ENCODE data around the gene UBE2D3. TPM values are rescaled to one million over a fixed set of nuclear protein-coding genes. Genes with fewer than 3 reads are reported as not detected.

The UBE2D3 gene
- total and polyA plus RNA-seq, 2 of the 4 experiments (the other 2 are of a cell fraction) = 233 to 387 TPM

GRCh38 chr4:102828497-102828808 lies 1.1 kb upstream of the UBE2D3 start:
- H3K18ac ChIP-seq (ENCODE audit: low read depth, low read length) = 0 out of 2 replicates have a peak overlapping the region, but pooled peaks have one; percentile 2
- dilution Hi-C loops (cut with HindIII; ENCODE audit: low sequenced_read_pairs, unreplicated experiment) = no loop called here
- WGBS, 2 experiments (ENCODE audit: extremely low coverage in 2 of 2, insufficient read length in 1 of 2) = no CpG with 5 or more reads among the region's 4 CpGs
- H2BK20ac ChIP-seq (ENCODE audit: low read depth, low read length) = no peak overlapping the region
- peak overlapping the region; percentile 21; the same call in 1 of the 2 replicates for H2BK120ac ChIP-seq (ENCODE audit: low read depth, low read length)
- no peak overlapping the region; the same call in 1 of the 2 replicates for H2AK5ac ChIP-seq (ENCODE audit: low read depth, low read length)
- H2BK15ac ChIP-seq (ENCODE audit: low read depth, low read length) = peak overlapping the region; percentile 59; the same call in 1 of the 3 replicates
- H3K4me1 ChIP-seq (ENCODE audit: control insufficient read depth, insufficient read depth, low read length) = peaks cover 4% of the 10 kb centered on the region; the same call in 1 of the 2 replicates
- H2AFZ ChIP-seq (replicated peaks; ENCODE audit: low read length, poor library complexity) = peak overlapping the region; percentile 93
- peaks cover 34% of the 10 kb centered on the region for H4K20me1 ChIP-seq (ENCODE audit: insufficient read depth, low read length)
- TF ChIP-seq RAD21 (IDR thresholded peaks at IDR 0.05; ENCODE audit: low read length) (0 out of 2 replicates have a peak, but pooled peaks have one; percentile 21), MAZ (IDR thresholded peaks at IDR 0.05; ENCODE audit: borderline replicate concordance, low read depth, low read length) (no peak)
- peak overlapping the region; percentile 86 for H3K56ac ChIP-seq (ENCODE audit: extremely low read depth, insufficient read depth, low read length)
- 0 out of 2 replicates have a peak, but pooled peaks cover 4% of the 10 kb centered on the region for H3K9me1 ChIP-seq (ENCODE audit: insufficient read depth, low read length)
- H4K8ac ChIP-seq (ENCODE audit: low read depth in 2 of 2, low read length in 2 of 2) = peak overlapping the region; percentile 29 to 68; a peak in 3 of 4 replicates
- H3K14ac ChIP-seq (replicated peaks; ENCODE audit: low read depth, low read length) = peak overlapping the region; percentile 49
- peak overlapping the region; percentile 69 for H3K4me3 ChIP-seq (ENCODE audit: insufficient read depth, low read depth, low read length)
- ATAC-seq (ENCODE audit: low read depth) (no peak), DNase-seq (peak; percentile 18)
- no peaks in the 10 kb centered on the region for H3K9me3 ChIP-seq (ENCODE audit: control insufficient read depth, insufficient read depth, low read length)
- H3K9ac ChIP-seq (ENCODE audit: low read depth, low read length) = peak overlapping the region; percentile 72
- peak overlapping the region; percentile 84 for H3K4me2 ChIP-seq (ENCODE audit: low read depth, low read length)
- ChIA-PET POLR2A (ENCODE audit: unreplicated experiment) (interaction anchor here (0.6 to 1.6 kb wide), 6 partner anchors 9 to 41 kb away, joined by 3 to 9 read pairs (median 4); partner anchors contain the start of gene CISD2), CTCF (interaction anchor here (0.5 to 1.0 kb wide), 3 partner anchors 22 to 208 kb away, joined by 3 to 4 read pairs (median 3); no protein-coding TSS in a partner anchor)
- H4K5ac ChIP-seq (ENCODE audit: low read depth, low read length) = no peak overlapping the region
- peak overlapping the region; percentile 18 for H2AK9ac ChIP-seq (replicated peaks; ENCODE audit: low read depth, low read length, poor library complexity)
- H3K4ac ChIP-seq (ENCODE audit: low read depth, low read length) = peak overlapping the region; percentile 56
- TSS peak; percentile 34 for BruUV-seq (replicated peaks)
- intact Hi-C loops (cut with micrococcal nuclease) = loop anchor here (1.0 to 5.0 kb wide), 3 partner anchors 41 to 391 kb away; partner anchors contain the start of gene NFKB1
- H3K27me3 ChIP-seq (ENCODE audit: control insufficient read depth, insufficient read depth, low read length) = no peaks in the 10 kb centered on the region
- H3K23ac ChIP-seq (ENCODE audit: low read depth, low read length) = peak overlapping the region; percentile 47
- H3K36me3 ChIP-seq (ENCODE audit: control insufficient read depth, insufficient read depth, low read length) = peaks cover 5% of the 10 kb centered on the region
- H3K27ac ChIP-seq (ENCODE audit: insufficient read depth, low read length) = peak overlapping the region; percentile 40
- in situ Hi-C loops (cut with MboI; ENCODE audit: low sequenced_read_pairs) = no loop called here
- peaks cover 6 to 14% of the 10 kb centered on the region in 2 experiments for H3K79me1 ChIP-seq (ENCODE audit: low read depth in 1 of 2, low read length in 2 of 2)
- peak overlapping the region; percentile 28 for H2BK5ac ChIP-seq (ENCODE audit: low read depth, low read length, poor library complexity, severe bottlenecking)
- peak overlapping the region; percentile 40; the same call in 1 of the 2 replicates for H4K91ac ChIP-seq (ENCODE audit: insufficient read depth, low read depth, low read length)

Data from IMR-90 (cell line).